ENCODE results near the gene LILRB1. TPM values are rescaled to one million over a fixed set of nuclear protein-coding genes. Genes with fewer than 3 reads are reported as not detected.

Gene LILRB1
- total RNA-seq, 1 donor = not detected

- DNase-seq (ENCODE audit: low read depth) = no peak
- no peak for TF ChIP-seq CTCF (IDR thresholded peaks at IDR 0.05; ENCODE audit: insufficient read depth, low read depth, low read length)
- H3K4me3 ChIP-seq (ENCODE audit: low read depth, low read length) = no peak overlapping the region
Measured at GRCh38 chr19:54659300-54659699, 29.0 kb downstream of the LILRB1 start.

GRCh38 chr19:54660306-54660705, 30.0 kb downstream of the LILRB1 start:
- TF ChIP-seq CTCF (IDR thresholded peaks at IDR 0.05; ENCODE audit: insufficient read depth, low read depth, low read length) = no peak
- no peak for DNase-seq (ENCODE audit: low read depth)
- H3K4me3 ChIP-seq (ENCODE audit: low read depth, low read length) = no peak overlapping the region

- DNase-seq (ENCODE audit: low read depth) = no peak
- no peak for TF ChIP-seq CTCF (IDR thresholded peaks at IDR 0.05; ENCODE audit: insufficient read depth, low read depth, low read length)
Measured at GRCh38 chr19:54660964-54661363, 30.7 kb downstream of the LILRB1 start.

GRCh38 chr19:54661846-54662481, 31.7 kb downstream of the LILRB1 start:
- TF ChIP-seq CTCF (IDR thresholded peaks at IDR 0.05; ENCODE audit: insufficient read depth, low read depth, low read length) = no peak
- DNase-seq (ENCODE audit: low read depth) = no peak
- H3K4me3 ChIP-seq (ENCODE audit: low read depth, low read length) = no peak overlapping the region

More at GRCh38 chr19:54660964-54661363, 30.7 kb downstream of the LILRB1 start:
- H3K4me3 ChIP-seq (ENCODE audit: low read depth, low read length) = no peak overlapping the region

GRCh38 chr19:54662730-54663129, 32.4 kb downstream of the LILRB1 start, which contains the start of gene LILRB4:
Gene LILRB4, plus strand, starts transcription at chr19:54662985. Its CDS starts 49 bp downstream, at chr19:54663034.
- no peak within 1 kb of the TSS for H3K4me3 ChIP-seq (ENCODE audit: low read depth, low read length)
- TF ChIP-seq CTCF (IDR thresholded peaks at IDR 0.05; ENCODE audit: insufficient read depth, low read depth, low read length) = no peak
- DNase-seq (ENCODE audit: low read depth) = no peak

GRCh38 chr19:54665530-54665929, 35.2 kb downstream of the LILRB1 start:
- H3K4me3 ChIP-seq (ENCODE audit: low read depth, low read length) = no peak overlapping the region
- TF ChIP-seq CTCF (IDR thresholded peaks at IDR 0.05; ENCODE audit: insufficient read depth, low read depth, low read length) = no peak
- DNase-seq (ENCODE audit: low read depth) = no peak

GRCh38 chr19:54667217-54667616, 36.9 kb downstream of the LILRB1 start:
- TF ChIP-seq CTCF (IDR thresholded peaks at IDR 0.05; ENCODE audit: insufficient read depth, low read depth, low read length) = no peak
- DNase-seq (ENCODE audit: low read depth) = no peak
- H3K4me3 ChIP-seq (ENCODE audit: low read depth, low read length) = no peak overlapping the region

Measured in fibroblast of villous mesenchyme (primary cell).